ENCODE measurements around the gene COL13A1.

- TF ChIP-seq, protein P1, sequence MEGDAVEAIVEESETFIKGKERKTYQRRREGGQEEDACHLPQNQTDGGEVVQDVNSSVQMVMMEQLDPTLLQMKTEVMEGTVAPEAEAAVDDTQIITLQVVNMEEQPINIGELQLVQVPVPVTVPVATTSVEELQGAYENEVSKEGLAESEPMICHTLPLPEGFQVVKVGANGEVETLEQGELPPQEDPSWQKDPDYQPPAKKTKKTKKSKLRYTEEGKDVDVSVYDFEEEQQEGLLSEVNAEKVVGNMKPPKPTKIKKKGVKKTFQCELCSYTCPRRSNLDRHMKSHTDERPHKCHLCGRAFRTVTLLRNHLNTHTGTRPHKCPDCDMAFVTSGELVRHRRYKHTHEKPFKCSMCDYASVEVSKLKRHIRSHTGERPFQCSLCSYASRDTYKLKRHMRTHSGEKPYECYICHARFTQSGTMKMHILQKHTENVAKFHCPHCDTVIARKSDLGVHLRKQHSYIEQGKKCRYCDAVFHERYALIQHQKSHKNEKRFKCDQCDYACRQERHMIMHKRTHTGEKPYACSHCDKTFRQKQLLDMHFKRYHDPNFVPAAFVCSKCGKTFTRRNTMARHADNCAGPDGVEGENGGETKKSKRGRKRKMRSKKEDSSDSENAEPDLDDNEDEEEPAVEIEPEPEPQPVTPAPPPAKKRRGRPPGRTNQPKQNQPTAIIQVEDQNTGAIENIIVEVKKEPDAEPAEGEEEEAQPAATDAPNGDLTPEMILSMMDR (conservative IDR thresholded peaks at IDR 0.05; ENCODE audit: low read depth in 2 of 2): no peak
- TF ChIP-seq POLR2AphosphoS5 (IDR thresholded peaks at IDR 0.05; ENCODE audit: low read depth) (no peak), EZH2phosphoT487 (IDR thresholded peaks at IDR 0.05; ENCODE audit: unreplicated experiment) (no peak), STAT1 (IDR thresholded peaks at IDR 0.05; ENCODE audit: unreplicated experiment) (no peak)
Measured at GRCh38 chr10:69951658-69952057, 150.0 kb downstream of the COL13A1 start.
